HL-60 (cell line): ENCODE measurements around the gene ACRBP.

ENCODE experiments used
- DNase-seq, 2 experiments: peaks; one replicate each; pipeline ENCODE4 v3.0.0-alpha.2; 2010 to 2020; ENCODE audit warnings: low read depth in 1 of 2, low spot score in 1 of 2
- H3K27ac ChIP-seq: fragments of 250-450 bp; sonication (Bioruptor Pico); replicated peaks from 2 replicates; pipeline ENCODE4 v1.5.1; 2020; ENCODE audit warnings: mild to moderate bottlenecking, moderate library complexity
- H3K27me3 ChIP-seq: fragments of 250-450 bp; sonication (Bioruptor Pico); 2 replicates; pipeline ENCODE4 v1.5.1; 2021; ENCODE audit warnings: mild to moderate bottlenecking, moderate library complexity; ENCODE audit not compliant: insufficient read depth, poor library complexity, severe bottlenecking
- H3K4me3 ChIP-seq: replicated peaks from 2 replicates; pipeline ENCODE4 v1.5.1; 2011; ENCODE audit warnings: mild to moderate bottlenecking, control low read depth, low read length; ENCODE audit not compliant: insufficient read depth
- GABPA ChIP-seq: IDR thresholded peaks from 2 replicates; pipeline ENCODE4 v1.6.1; 2012; ENCODE audit warnings: low read depth
- POLR2AphosphoS5 ChIP-seq: IDR thresholded peaks from 2 replicates; pipeline ENCODE4 v1.6.1; 2012; ENCODE audit warnings: low read depth
- SPI1 ChIP-seq: IDR thresholded peaks from 2 replicates; pipeline ENCODE4 v1.6.1; 2012; ENCODE audit warnings: low read depth, mild to moderate bottlenecking, borderline replicate concordance
- TF ChIP-seq, protein P1 (sequence below): IDR thresholded peaks from 2 replicates; pipeline ENCODE4 v1.6.1; 2012; ENCODE audit warnings: low read depth; ENCODE audit not compliant: insufficient replicate concordance
- TF ChIP-seq, protein P2 (sequence below): IDR thresholded peaks from one replicate; pipeline ENCODE4 v1.5.1; 2011; ENCODE audit warnings: low read length, control low read depth, inconsistent platforms; ENCODE audit not compliant: insufficient read depth

Gene ACRBP

GRCh38 chr12:6620885-6621274 is 26.4 kb downstream of the ACRBP start:
- TF ChIP-seq SPI1 = no peak
- TF ChIP-seq GABPA = no peak
- no peak overlapping the region for H3K4me3 ChIP-seq
- H3K27ac ChIP-seq = no peak overlapping the region
- H3K27me3 ChIP-seq = no peaks in the 10 kb centered on the region
- DNase-seq = no peak

DNA sequence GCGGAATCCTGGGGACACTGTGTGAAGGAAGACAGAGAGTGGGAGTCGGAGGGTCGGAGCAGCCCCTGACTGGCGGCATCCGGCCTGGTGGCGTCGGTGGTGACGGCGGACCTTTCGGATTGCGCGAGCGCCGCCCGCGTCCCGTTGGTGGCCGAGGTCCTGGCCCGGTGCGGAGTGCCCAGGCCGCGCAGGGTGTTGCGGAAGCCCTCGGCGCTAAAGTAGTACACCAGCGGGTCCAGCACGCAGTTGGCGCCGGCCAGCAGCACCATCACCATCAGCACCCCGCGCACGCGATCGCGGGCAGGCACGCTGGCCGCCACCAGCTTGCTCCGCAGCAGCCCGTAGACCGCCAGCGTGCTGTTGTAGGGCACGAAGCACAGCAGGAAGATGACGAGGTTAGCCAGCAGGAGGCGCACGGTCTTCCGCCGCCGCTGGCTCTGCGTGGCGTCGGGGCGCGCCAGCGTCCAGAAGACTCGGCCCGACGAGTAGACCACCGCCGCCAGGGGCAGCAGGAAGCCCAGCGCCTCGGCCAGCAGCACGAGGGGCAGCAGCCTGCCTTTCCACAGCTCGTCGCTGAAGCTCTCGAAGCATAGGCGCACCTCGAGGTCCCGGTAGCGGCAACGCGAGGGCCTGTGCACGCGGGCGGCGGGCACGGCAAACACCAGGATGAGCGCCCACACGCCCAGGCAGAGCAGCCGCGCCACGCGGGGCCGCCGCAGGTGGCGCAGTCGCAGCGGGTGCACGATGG is 26.9 kb downstream of the ACRBP start:
- H3K4me3 ChIP-seq = no peak overlapping the region
- no peak for DNase-seq

GRCh38 chr12:6618483-6619225 is 28.6 kb downstream of the ACRBP start:
- TF ChIP-seq SPI1 = peak; percentile 63; the same call in 1 of the 2 replicates
- TF ChIP-seq, protein P1, sequence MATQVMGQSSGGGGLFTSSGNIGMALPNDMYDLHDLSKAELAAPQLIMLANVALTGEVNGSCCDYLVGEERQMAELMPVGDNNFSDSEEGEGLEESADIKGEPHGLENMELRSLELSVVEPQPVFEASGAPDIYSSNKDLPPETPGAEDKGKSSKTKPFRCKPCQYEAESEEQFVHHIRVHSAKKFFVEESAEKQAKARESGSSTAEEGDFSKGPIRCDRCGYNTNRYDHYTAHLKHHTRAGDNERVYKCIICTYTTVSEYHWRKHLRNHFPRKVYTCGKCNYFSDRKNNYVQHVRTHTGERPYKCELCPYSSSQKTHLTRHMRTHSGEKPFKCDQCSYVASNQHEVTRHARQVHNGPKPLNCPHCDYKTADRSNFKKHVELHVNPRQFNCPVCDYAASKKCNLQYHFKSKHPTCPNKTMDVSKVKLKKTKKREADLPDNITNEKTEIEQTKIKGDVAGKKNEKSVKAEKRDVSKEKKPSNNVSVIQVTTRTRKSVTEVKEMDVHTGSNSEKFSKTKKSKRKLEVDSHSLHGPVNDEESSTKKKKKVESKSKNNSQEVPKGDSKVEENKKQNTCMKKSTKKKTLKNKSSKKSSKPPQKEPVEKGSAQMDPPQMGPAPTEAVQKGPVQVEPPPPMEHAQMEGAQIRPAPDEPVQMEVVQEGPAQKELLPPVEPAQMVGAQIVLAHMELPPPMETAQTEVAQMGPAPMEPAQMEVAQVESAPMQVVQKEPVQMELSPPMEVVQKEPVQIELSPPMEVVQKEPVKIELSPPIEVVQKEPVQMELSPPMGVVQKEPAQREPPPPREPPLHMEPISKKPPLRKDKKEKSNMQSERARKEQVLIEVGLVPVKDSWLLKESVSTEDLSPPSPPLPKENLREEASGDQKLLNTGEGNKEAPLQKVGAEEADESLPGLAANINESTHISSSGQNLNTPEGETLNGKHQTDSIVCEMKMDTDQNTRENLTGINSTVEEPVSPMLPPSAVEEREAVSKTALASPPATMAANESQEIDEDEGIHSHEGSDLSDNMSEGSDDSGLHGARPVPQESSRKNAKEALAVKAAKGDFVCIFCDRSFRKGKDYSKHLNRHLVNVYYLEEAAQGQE = no peak
- Histone ChIP-seq H3K27ac (no peak overlapping the region), H3K4me3 (no peak overlapping the region), H3K27me3 (no peaks in the 10 kb centered on the region)
- DNase-seq = peak in 1 of 2 experiments; percentile 43

More for the DNA sequence above, 26.9 kb downstream of the ACRBP start:
- no peak for TF ChIP-seq POLR2AphosphoS5
- TF ChIP-seq, protein P1 = no peak
- TF ChIP-seq, protein P2, sequence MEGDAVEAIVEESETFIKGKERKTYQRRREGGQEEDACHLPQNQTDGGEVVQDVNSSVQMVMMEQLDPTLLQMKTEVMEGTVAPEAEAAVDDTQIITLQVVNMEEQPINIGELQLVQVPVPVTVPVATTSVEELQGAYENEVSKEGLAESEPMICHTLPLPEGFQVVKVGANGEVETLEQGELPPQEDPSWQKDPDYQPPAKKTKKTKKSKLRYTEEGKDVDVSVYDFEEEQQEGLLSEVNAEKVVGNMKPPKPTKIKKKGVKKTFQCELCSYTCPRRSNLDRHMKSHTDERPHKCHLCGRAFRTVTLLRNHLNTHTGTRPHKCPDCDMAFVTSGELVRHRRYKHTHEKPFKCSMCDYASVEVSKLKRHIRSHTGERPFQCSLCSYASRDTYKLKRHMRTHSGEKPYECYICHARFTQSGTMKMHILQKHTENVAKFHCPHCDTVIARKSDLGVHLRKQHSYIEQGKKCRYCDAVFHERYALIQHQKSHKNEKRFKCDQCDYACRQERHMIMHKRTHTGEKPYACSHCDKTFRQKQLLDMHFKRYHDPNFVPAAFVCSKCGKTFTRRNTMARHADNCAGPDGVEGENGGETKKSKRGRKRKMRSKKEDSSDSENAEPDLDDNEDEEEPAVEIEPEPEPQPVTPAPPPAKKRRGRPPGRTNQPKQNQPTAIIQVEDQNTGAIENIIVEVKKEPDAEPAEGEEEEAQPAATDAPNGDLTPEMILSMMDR = no peak
- no peak for TF ChIP-seq GABPA
- no peak for TF ChIP-seq SPI1
- H3K27ac ChIP-seq = no peak overlapping the region
- H3K27me3 ChIP-seq = no peaks in the 10 kb centered on the region

- DNase-seq = peak in 1 of 2 experiments; percentile 20
- Histone ChIP-seq H3K4me3 (no peak overlapping the region), H3K27ac (peak overlapping the region; percentile 60), H3K27me3 (no peaks in the 10 kb centered on the region)
- TF ChIP-seq GABPA = no peak
- TF ChIP-seq, protein P1 = no peak
- no peak for TF ChIP-seq SPI1
- TF ChIP-seq, protein P2 = no peak
- no peak for TF ChIP-seq POLR2AphosphoS5
These were observed 31.4 kb downstream of the ACRBP start for GRCh38 chr12:6615802-6616201.
